HEK293 (cell line): ENCODE measurements around the gene PPM1N.

Experiments used
- CTCF ChIA-PET: fragments of 350-600 bp; formaldehyde crosslinking; extraction: SDS; loops from one replicate; lab custom pipeline; 2021; ENCODE audit warnings: antibody characterized with exemption; lab: Yijun Ruan, JAX
- POLR2A ChIA-PET: fragments of 300-600 bp; formaldehyde crosslinking; extraction: SDS; loops from one replicate; lab custom pipeline; 2020; ENCODE audit warnings: antibody characterized with exemption, inconsistent platforms; lab: Yijun Ruan, JAX
- H3K27ac ChIP-seq: fragments of 200-500 bp; sonication (Bioruptor generic); 2 replicates; pipeline ENCODE4 v1.5.1; 2014; ENCODE audit warnings: low read depth, low read length, control low read depth, inconsistent platforms; ENCODE audit errors: extremely low read depth
- H3K36me3 ChIP-seq, 2 experiments: fragments of 200-500 bp in 1 of 2; sonication (Bioruptor generic) in 1 of 2; 1 replicate in 1 of 2; 2 replicates in 1 of 2; pipeline ENCODE4 v1.5.1; 2014 to 2017; ENCODE audit warnings: inconsistent platforms in 2 of 2, low read length in 2 of 2; ENCODE audit not compliant: control insufficient read depth in 2 of 2, insufficient read depth in 1 of 2
- H3K4me1 ChIP-seq: fragments of 200-500 bp; sonication (Bioruptor generic); 2 replicates; pipeline ENCODE4 v1.5.1; 2014; ENCODE audit warnings: mild to moderate bottlenecking, low read length, inconsistent platforms; ENCODE audit not compliant: control insufficient read depth, insufficient read depth
- H3K4me3 ChIP-seq: 2 replicates; pipeline ENCODE4 v1.5.1; 2011; ENCODE audit warnings: low read depth, mild to moderate bottlenecking, control low read depth, low read length, moderate library complexity
- H3K9me3 ChIP-seq: fragments of 200-500 bp; sonication (Bioruptor generic); 2 replicates; pipeline ENCODE4 v1.5.1; 2014; ENCODE audit warnings: low read depth, low read length, inconsistent platforms; ENCODE audit not compliant: control insufficient read depth, insufficient read depth
- BCL11A ChIP-seq: fragments of 450-650 bp; formaldehyde crosslinking; IDR thresholded peaks from 2 replicates; pipeline ENCODE4 v1.5.1; 2016; ENCODE audit warnings: low read depth, missing biosample characterization, missing genetic modification characterization
- GLI2 ChIP-seq: fragments of 450-650 bp; formaldehyde crosslinking; IDR thresholded peaks from 2 replicates; pipeline ENCODE4; 2017; ENCODE audit warnings: missing biosample characterization, missing genetic modification characterization, low read depth, borderline replicate concordance
- HOXA7 ChIP-seq: sonication (generic); formaldehyde crosslinking; IDR thresholded peaks from 2 replicates; pipeline ENCODE4 v1.8.1; 2022; ENCODE audit warnings: missing genetic modification reagents, borderline replicate concordance
- KLF10 ChIP-seq: fragments of 450-650 bp; IDR thresholded peaks from 2 replicates; pipeline ENCODE4 v1.5.1; 2018; ENCODE audit warnings: missing biosample characterization, mild to moderate bottlenecking, missing genetic modification characterization
- KLF8 ChIP-seq: fragments of 450-650 bp; formaldehyde crosslinking; IDR thresholded peaks from 2 replicates; pipeline ENCODE4 v1.5.1; 2016; ENCODE audit warnings: missing biosample characterization, missing genetic modification characterization
- KLF9 ChIP-seq: fragments of 450-650 bp; formaldehyde crosslinking; IDR thresholded peaks from 2 replicates; pipeline ENCODE4 v1.5.1; 2016; ENCODE audit warnings: missing biosample characterization, missing genetic modification characterization, low read depth
- SP2 ChIP-seq: fragments of 450-650 bp; formaldehyde crosslinking; IDR thresholded peaks from 2 replicates; pipeline ENCODE4 v1.5.1; 2016; ENCODE audit warnings: missing biosample characterization, missing genetic modification characterization
- SP3 ChIP-seq: fragments of 450-650 bp; formaldehyde crosslinking; IDR thresholded peaks from 2 replicates; pipeline ENCODE4 v1.5.1; 2016; ENCODE audit warnings: missing biosample characterization, missing genetic modification characterization
- ZBTB1 ChIP-seq: fragments of 450-650 bp; formaldehyde crosslinking; IDR thresholded peaks from 2 replicates; pipeline ENCODE4 v1.5.1; 2016; ENCODE audit warnings: missing biosample characterization, missing genetic modification characterization
- ZBTB17 ChIP-seq: fragments of 450-650 bp; formaldehyde crosslinking; IDR thresholded peaks from 2 replicates; pipeline ENCODE4 v1.5.1; 2016; ENCODE audit warnings: missing biosample characterization, missing genetic modification characterization
- ZBTB7A ChIP-seq: fragments of 450-650 bp; formaldehyde crosslinking; IDR thresholded peaks from 2 replicates; pipeline ENCODE4 v1.5.1; 2016; ENCODE audit warnings: low read depth, missing biosample characterization, missing genetic modification characterization
- ZBTB8A ChIP-seq: fragments of 450-650 bp; formaldehyde crosslinking; IDR thresholded peaks from 2 replicates; pipeline ENCODE4 v1.5.1; 2016; ENCODE audit warnings: missing biosample characterization, missing genetic modification characterization
- ZFHX2 ChIP-seq: fragments of 450-650 bp; formaldehyde crosslinking; conservative IDR thresholded peaks from 2 replicates; pipeline ENCODE4 v1.5.1; 2016; ENCODE audit warnings: missing biosample characterization, missing genetic modification characterization
- ZFP3 ChIP-seq: fragments of 450-650 bp; formaldehyde crosslinking; IDR thresholded peaks from 2 replicates; pipeline ENCODE4 v1.5.1; 2016; ENCODE audit warnings: low read depth, missing biosample characterization, missing genetic modification characterization
- ZFP41 ChIP-seq: fragments of 450-650 bp; formaldehyde crosslinking; IDR thresholded peaks from 2 replicates; pipeline ENCODE4 v1.5.1; 2016; ENCODE audit warnings: missing biosample characterization, missing genetic modification characterization, borderline replicate concordance
- ZNF2 ChIP-seq: fragments of 450-650 bp; formaldehyde crosslinking; IDR thresholded peaks from 2 replicates; pipeline ENCODE4 v1.5.1; 2016; ENCODE audit warnings: missing biosample characterization, missing genetic modification characterization
- ZNF239 ChIP-seq: fragments of 450-650 bp; formaldehyde crosslinking; IDR thresholded peaks from 2 replicates; pipeline ENCODE4 v1.5.1; 2016; ENCODE audit warnings: missing biosample characterization, missing genetic modification characterization
- ZNF324 ChIP-seq: fragments of 450-650 bp; formaldehyde crosslinking; IDR thresholded peaks from 2 replicates; pipeline ENCODE4 v1.5.1; 2016; ENCODE audit warnings: missing biosample characterization, missing genetic modification characterization
- ZNF366 ChIP-seq: fragments of 450-650 bp; formaldehyde crosslinking; conservative IDR thresholded peaks from 2 replicates; pipeline ENCODE4 v1.5.1; 2016; ENCODE audit warnings: missing biosample characterization, missing genetic modification characterization
- ZNF48 ChIP-seq: fragments of 450-650 bp; formaldehyde crosslinking; IDR thresholded peaks from 2 replicates; pipeline ENCODE4 v1.5.1; 2016; ENCODE audit warnings: missing biosample characterization, missing genetic modification characterization
- ZNF521 ChIP-seq: fragments of 450-650 bp; formaldehyde crosslinking; IDR thresholded peaks from 2 replicates; pipeline ENCODE4 v1.5.1; 2017; ENCODE audit warnings: missing biosample characterization, mild to moderate bottlenecking, missing genetic modification characterization
- ZNF561 ChIP-seq: fragments of 450-650 bp; IDR thresholded peaks from 2 replicates; pipeline ENCODE4 v1.5.1; 2018; ENCODE audit warnings: missing biosample characterization, missing genetic modification characterization, borderline replicate concordance
- ZNF707 ChIP-seq: fragments of 450-650 bp; formaldehyde crosslinking; IDR thresholded peaks from 2 replicates; pipeline ENCODE4 v1.5.1; 2016; ENCODE audit warnings: missing biosample characterization, missing genetic modification characterization
- ZSCAN16 ChIP-seq: fragments of 450-650 bp; formaldehyde crosslinking; IDR thresholded peaks from 2 replicates; pipeline ENCODE4 v1.5.1; 2016; ENCODE audit warnings: missing biosample characterization, missing genetic modification characterization
- TF ChIP-seq, protein P1 (sequence below): fragments of 450-650 bp; formaldehyde crosslinking; IDR thresholded peaks from 2 replicates; pipeline ENCODE4 v1.5.1; 2016; ENCODE audit warnings: missing biosample characterization, missing genetic modification characterization
- TF ChIP-seq, protein P2 (sequence below): fragments of 450-650 bp; formaldehyde crosslinking; IDR thresholded peaks from 2 replicates; pipeline ENCODE4 v1.5.1; 2016; ENCODE audit warnings: missing biosample characterization, missing genetic modification characterization
- TF ChIP-seq, protein P3 (sequence below): fragments of 450-650 bp; formaldehyde crosslinking; IDR thresholded peaks from 2 replicates; pipeline ENCODE4 v1.5.1; 2016; ENCODE audit warnings: missing biosample characterization, missing genetic modification characterization
- TF ChIP-seq, protein P4 (sequence below): fragments of 450-650 bp; formaldehyde crosslinking; IDR thresholded peaks from 2 replicates; pipeline ENCODE4 v1.5.1; 2016; ENCODE audit warnings: missing biosample characterization, missing genetic modification characterization

Gene PPM1N

DNA sequence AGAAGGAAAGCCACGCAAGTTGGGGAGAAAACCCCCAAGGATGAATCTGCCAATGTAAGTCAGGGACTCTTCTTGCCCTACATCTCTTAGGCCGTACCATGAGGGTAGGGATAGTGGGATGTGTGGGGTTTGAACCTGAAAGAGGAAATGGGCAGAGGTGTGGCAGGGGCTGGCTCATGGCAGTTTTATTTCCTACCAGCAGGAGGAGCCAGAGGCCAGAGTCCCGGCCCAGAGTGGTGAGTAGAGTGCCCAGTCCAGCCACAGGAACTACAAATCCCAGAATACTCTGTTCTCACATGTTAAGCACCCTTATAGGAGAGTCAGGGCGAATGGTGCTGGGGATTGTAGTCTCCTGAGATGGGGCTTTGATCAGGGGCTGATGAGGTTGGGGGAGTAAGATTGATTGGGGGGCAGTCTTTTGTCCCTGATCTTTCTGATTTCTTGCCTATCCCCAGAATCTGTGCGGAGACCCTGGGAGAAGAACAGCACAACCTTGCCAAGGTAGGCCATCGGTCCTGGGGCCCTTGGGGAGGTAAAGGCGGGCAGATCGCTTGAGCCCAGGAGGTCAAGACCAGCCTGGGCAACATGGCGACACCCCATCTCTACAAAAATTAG is 25.5 kb downstream of the PPM1N start (continued):
- no peak for TF ChIP-seq ZSCAN16
- TF ChIP-seq ZBTB1 (tag by site-specific recombination): no peak
- TF ChIP-seq, protein P1, sequence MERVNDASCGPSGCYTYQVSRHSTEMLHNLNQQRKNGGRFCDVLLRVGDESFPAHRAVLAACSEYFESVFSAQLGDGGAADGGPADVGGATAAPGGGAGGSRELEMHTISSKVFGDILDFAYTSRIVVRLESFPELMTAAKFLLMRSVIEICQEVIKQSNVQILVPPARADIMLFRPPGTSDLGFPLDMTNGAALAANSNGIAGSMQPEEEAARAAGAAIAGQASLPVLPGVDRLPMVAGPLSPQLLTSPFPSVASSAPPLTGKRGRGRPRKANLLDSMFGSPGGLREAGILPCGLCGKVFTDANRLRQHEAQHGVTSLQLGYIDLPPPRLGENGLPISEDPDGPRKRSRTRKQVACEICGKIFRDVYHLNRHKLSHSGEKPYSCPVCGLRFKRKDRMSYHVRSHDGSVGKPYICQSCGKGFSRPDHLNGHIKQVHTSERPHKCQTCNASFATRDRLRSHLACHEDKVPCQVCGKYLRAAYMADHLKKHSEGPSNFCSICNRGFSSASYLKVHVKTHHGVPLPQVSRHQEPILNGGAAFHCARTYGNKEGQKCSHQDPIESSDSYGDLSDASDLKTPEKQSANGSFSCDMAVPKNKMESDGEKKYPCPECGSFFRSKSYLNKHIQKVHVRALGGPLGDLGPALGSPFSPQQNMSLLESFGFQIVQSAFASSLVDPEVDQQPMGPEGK: 0 out of 2 replicates have a peak, but pooled peaks have one; percentile 10
- TF ChIP-seq, all 188 proteins: peak for 18

DNA sequence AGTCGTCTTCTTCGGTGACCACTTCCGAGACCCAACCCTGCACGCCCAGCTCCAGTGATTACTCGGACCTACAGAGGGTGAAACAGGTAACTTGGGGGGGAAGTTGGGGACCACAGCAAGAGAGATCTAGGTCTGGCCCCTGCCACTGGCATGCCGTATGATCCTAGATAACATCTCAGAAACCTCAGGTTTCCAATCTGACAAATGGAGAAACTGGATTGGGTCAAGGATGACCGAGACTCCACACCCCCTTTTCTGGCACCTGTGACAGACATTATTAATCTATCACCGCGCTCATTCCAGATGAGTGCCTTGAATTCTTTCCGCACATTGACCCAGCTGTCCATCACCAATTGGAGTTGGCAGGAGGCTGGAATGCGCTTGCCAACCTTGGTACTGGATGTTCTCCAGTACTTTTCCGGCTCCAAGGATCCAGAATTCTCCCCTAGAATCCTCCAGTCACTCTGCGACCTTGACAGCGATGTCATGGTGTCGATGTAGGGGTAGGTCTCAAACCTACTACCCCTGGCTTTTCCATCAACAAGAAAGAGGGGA is 26.4 kb downstream of the PPM1N start:
- POLR2A ChIA-PET: no interaction called here
- CTCF ChIA-PET: interaction anchor here (0.6 to 7.6 kb wide), 14 partner anchors 18 to 169 kb away, joined by 3 to 40 read pairs (median 4); no protein-coding TSS in a partner anchor

DNA sequence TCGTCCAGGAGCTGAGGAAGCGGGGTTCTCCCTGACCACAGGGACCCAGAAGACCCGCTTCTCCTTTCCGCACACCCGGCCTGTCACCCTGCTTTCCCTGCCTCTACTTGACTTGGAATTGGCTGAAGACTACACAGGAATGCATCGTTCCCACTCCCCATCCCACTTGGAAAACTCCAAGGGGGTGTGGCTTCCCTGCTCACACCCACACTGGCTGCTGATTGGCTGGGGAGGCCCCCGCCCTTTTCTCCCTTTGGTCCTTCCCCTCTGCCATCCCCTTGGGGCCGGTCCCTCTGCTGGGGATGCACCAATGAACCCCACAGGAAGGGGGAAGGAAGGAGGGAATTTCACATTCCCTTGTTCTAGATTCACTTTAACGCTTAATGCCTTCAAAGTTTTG is 27.9 kb downstream of the PPM1N start:
- peaks cover 14 to 34% of the 10 kb centered on the region in 2 experiments; a peak in 2 of 3 replicates for H3K36me3 ChIP-seq
- CTCF ChIA-PET: interaction anchor here (0.6 to 7.6 kb wide), 7 partner anchors 12 to 116 kb away, joined by 3 to 40 read pairs (median 4); partner anchors contain the start of gene RTN2
- H3K27ac ChIP-seq: no peak overlapping the region
- no peaks in the 10 kb centered on the region for H3K4me1 ChIP-seq
- POLR2A ChIA-PET: no interaction called here
- no peak overlapping the region for H3K4me3 ChIP-seq
- H3K9me3 ChIP-seq: no peaks in the 10 kb centered on the region
- TF ChIP-seq ZNF366 (tag by site-specific recombination): no peak
- TF ChIP-seq, protein P2, sequence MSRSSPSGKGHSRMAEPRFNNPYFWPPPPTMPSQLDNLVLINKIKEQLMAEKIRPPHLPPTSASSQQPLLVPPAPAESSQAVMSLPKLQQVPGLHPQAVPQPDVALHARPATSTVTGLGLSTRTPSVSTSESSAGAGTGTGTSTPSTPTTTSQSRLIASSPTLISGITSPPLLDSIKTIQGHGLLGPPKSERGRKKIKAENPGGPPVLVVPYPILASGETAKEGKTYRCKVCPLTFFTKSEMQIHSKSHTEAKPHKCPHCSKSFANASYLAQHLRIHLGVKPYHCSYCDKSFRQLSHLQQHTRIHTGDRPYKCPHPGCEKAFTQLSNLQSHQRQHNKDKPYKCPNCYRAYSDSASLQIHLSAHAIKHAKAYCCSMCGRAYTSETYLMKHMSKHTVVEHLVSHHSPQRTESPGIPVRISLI (tag by site-specific recombination): no peak
- no peak for TF ChIP-seq KLF8 (tag by site-specific recombination)
- no peak for TF ChIP-seq ZNF324 (tag by site-specific recombination)
- TF ChIP-seq HOXA7 (CRISPR knock-in tag): no peak
- TF ChIP-seq KLF9 (tag by site-specific recombination): peak; percentile 84
- peak; percentile 65 for TF ChIP-seq SP3 (tag by site-specific recombination)
- TF ChIP-seq ZFHX2 (tag by site-specific recombination): peak; percentile 13; the same call in 1 of the 2 replicates
- TF ChIP-seq, protein P1: no peak
- TF ChIP-seq SP2 (tag by site-specific recombination): peak; percentile 80
- peak; percentile 98 for TF ChIP-seq KLF10 (tag by site-specific recombination)

More for the DNA sequence above, 26.4 kb downstream of the PPM1N start:
- Histone ChIP-seq H3K36me3 (peaks cover 14 to 40% of the 10 kb centered on the region in 2 experiments; a peak in 2 of 3 replicates), H3K9me3 (no peaks in the 10 kb centered on the region), H3K27ac (no peak overlapping the region), H3K4me1 (no peaks in the 10 kb centered on the region), H3K4me3 (no peak overlapping the region)
- TF ChIP-seq ZFP41 (tag by site-specific recombination) (no peak), ZNF2 (no peak), GLI2 (tag by site-specific recombination) (no peak), BCL11A (no peak), ZNF561 (tag by site-specific recombination) (no peak), ZNF48 (tag by site-specific recombination) (no peak), ZFP3 (tag by site-specific recombination) (no peak), ZBTB8A (tag by site-specific recombination) (no peak), ZBTB7A (tag by site-specific recombination) (no peak), ZNF521 (no peak), ZNF239 (no peak), ZNF707 (no peak), ZBTB17 (no peak; the same call in 1 of the 2 replicates)
- TF ChIP-seq, protein P3, sequence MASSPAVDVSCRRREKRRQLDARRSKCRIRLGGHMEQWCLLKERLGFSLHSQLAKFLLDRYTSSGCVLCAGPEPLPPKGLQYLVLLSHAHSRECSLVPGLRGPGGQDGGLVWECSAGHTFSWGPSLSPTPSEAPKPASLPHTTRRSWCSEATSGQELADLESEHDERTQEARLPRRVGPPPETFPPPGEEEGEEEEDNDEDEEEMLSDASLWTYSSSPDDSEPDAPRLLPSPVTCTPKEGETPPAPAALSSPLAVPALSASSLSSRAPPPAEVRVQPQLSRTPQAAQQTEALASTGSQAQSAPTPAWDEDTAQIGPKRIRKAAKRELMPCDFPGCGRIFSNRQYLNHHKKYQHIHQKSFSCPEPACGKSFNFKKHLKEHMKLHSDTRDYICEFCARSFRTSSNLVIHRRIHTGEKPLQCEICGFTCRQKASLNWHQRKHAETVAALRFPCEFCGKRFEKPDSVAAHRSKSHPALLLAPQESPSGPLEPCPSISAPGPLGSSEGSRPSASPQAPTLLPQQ (tag by site-specific recombination): no peak
- TF ChIP-seq, protein P4, sequence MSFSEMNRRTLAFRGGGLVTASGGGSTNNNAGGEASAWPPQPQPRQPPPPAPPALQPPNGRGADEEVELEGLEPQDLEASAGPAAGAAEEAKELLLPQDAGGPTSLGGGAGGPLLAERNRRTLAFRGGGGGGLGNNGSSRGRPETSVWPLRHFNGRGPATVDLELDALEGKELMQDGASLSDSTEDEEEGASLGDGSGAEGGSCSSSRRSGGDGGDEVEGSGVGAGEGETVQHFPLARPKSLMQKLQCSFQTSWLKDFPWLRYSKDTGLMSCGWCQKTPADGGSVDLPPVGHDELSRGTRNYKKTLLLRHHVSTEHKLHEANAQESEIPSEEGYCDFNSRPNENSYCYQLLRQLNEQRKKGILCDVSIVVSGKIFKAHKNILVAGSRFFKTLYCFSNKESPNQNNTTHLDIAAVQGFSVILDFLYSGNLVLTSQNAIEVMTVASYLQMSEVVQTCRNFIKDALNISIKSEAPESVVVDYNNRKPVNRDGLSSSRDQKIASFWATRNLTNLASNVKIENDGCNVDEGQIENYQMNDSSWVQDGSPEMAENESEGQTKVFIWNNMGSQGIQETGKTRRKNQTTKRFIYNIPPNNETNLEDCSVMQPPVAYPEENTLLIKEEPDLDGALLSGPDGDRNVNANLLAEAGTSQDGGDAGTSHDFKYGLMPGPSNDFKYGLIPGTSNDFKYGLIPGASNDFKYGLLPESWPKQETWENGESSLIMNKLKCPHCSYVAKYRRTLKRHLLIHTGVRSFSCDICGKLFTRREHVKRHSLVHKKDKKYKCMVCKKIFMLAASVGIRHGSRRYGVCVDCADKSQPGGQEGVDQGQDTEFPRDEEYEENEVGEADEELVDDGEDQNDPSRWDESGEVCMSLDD (tag by site-specific recombination): no peak
